Measurements from ENCODE around the gene LCNL1. TPM values are rescaled to one million over a fixed set of nuclear protein-coding genes. Genes with fewer than 3 reads are reported as not detected.

Gene LCNL1
- total RNA-seq, 1 donor from 2014 or later: not detected

- Mint-ChIP-seq H3K27me3 (ENCODE audit: unreplicated experiment) (peaks cover 13% of the 10 kb centered on the region), H3K4me3 (ENCODE audit: unreplicated experiment) (peak overlapping the region; percentile 22), H3K27ac (ENCODE audit: unreplicated experiment) (no peak overlapping the region), H3K36me3 (ENCODE audit: low read depth, unreplicated experiment) (peaks cover 9% of the 10 kb centered on the region), H3K9me3 (ENCODE audit: unreplicated experiment) (no peaks in the 10 kb centered on the region), H3K4me1 (ENCODE audit: unreplicated experiment) (no peaks in the 10 kb centered on the region)
- no peak for DNase-seq (ENCODE audit: low spot score)
- TF ChIP-seq CTCF (IDR thresholded peaks at IDR 0.05; ENCODE audit: unreplicated experiment): no peak
Measured at GRCh38 chr9:136990242-136990911, 7.6 kb downstream of the LCNL1 start.

GRCh38 chr9:136991993-136992818 lies 9.4 kb downstream of the LCNL1 start, which contains the start of gene PAXX:
TSS of gene PAXX (plus strand) at chr9:136992422. CDS start at chr9:136992444, 22 bp downstream.
- peak; percentile 90 for DNase-seq (ENCODE audit: low spot score)
- H3K36me3 Mint-ChIP-seq (ENCODE audit: low read depth, unreplicated experiment): peaks cover 9% of the 10 kb centered on the region

GRCh38 chr9:136992819-136993369 lies 10.1 kb downstream of the LCNL1 start:
- Mint-ChIP-seq H3K27ac (ENCODE audit: unreplicated experiment) (peak overlapping the region; percentile 24), H3K36me3 (ENCODE audit: low read depth, unreplicated experiment) (peaks cover 12% of the 10 kb centered on the region), H3K4me1 (ENCODE audit: unreplicated experiment) (peaks cover 4% of the 10 kb centered on the region), H3K27me3 (ENCODE audit: unreplicated experiment) (peaks cover 12% of the 10 kb centered on the region), H3K9me3 (ENCODE audit: unreplicated experiment) (no peaks in the 10 kb centered on the region), H3K4me3 (ENCODE audit: unreplicated experiment) (no peak overlapping the region)
- TF ChIP-seq CTCF (IDR thresholded peaks at IDR 0.05; ENCODE audit: unreplicated experiment): no peak
- DNase-seq (ENCODE audit: low spot score): no peak

More at GRCh38 chr9:136991993-136992818, 9.4 kb downstream of the LCNL1 start, which contains the start of gene PAXX:
- TF ChIP-seq CTCF (IDR thresholded peaks at IDR 0.05; ENCODE audit: unreplicated experiment): no peak
- no peaks in the 10 kb centered on the region for H3K9me3 Mint-ChIP-seq (ENCODE audit: unreplicated experiment)
- H3K4me1 Mint-ChIP-seq (ENCODE audit: unreplicated experiment): no peaks in the 10 kb centered on the region
- H3K27ac Mint-ChIP-seq (ENCODE audit: unreplicated experiment): peak within 1 kb of the TSS; percentile 24
- H3K27me3 Mint-ChIP-seq (ENCODE audit: unreplicated experiment): peaks cover 9% of the 10 kb centered on the region
- no peak within 1 kb of the TSS for H3K4me3 Mint-ChIP-seq (ENCODE audit: unreplicated experiment)

DNA sequence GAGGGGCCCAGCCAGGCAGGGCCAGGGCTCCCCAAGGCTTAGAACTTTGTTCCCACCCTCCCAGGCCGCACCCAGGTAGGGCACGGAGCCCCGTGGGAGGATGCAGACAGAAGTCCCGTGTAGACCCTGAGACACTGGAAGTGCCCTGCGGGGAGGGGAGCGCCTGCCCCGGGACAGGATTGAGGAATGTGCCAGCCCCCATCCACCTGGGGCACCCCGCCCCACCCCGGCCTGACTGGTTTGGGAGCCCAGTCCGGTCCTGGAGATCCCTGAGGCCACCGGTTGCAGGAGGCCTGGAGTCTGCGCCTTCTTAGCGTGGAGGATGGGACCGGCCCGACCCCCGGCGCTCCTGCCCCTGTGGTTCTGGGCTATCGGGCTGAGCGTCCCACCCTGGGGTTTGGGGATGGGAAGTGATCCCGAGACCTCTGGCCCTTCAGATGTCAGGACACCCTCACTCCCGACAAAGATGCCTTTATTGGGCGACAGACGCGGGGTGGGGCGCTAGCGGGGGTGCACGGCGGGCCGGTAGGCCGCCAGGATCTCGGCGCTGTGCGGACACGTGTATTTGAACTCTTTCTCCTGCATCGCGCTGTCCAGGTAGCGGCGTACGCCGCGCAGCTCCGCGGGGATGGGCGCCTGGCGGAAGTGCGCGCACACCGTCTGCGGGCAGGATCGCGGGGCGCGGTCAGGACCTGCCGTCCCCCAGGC lies 11.5 kb downstream of the LCNL1 start:
- DNase-seq (ENCODE audit: low spot score): no peak
- peaks cover 6% of the 10 kb centered on the region for H3K4me1 Mint-ChIP-seq (ENCODE audit: unreplicated experiment)
- no peak overlapping the region for H3K27ac Mint-ChIP-seq (ENCODE audit: unreplicated experiment)
- no peak for TF ChIP-seq CTCF (IDR thresholded peaks at IDR 0.05; ENCODE audit: unreplicated experiment)
- peaks cover 13% of the 10 kb centered on the region for H3K36me3 Mint-ChIP-seq (ENCODE audit: low read depth, unreplicated experiment)
- H3K4me3 Mint-ChIP-seq (ENCODE audit: unreplicated experiment): no peak overlapping the region
- H3K27me3 Mint-ChIP-seq (ENCODE audit: unreplicated experiment): peaks cover 17% of the 10 kb centered on the region
- H3K9me3 Mint-ChIP-seq (ENCODE audit: unreplicated experiment): no peaks in the 10 kb centered on the region
